ENCODE data around the gene RNF144A.

GRCh38 chr2:7003895-7004294 lies 86.7 kb downstream of the RNF144A start:
- TF ChIP-seq, protein P1, sequence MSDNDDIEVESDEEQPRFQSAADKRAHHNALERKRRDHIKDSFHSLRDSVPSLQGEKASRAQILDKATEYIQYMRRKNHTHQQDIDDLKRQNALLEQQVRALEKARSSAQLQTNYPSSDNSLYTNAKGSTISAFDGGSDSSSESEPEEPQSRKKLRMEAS (IDR thresholded peaks at IDR 0.05) = no peak
- TF ChIP-seq FOXM1 (IDR thresholded peaks at IDR 0.05; ENCODE audit: borderline replicate concordance, low read depth) = no peak

Measured in Ishikawa (cell line).